Left ventricle myocardium inferior (tissue), 1 donor: Measurements from ENCODE around the gene RENBP. TPM values are rescaled to one million over a fixed set of nuclear protein-coding genes. Genes with fewer than 3 reads are reported as not detected.

Source experiments
- DNase-seq: peaks from one replicate; pipeline ENCODE4 v3.0.0-alpha.2; 2020
- H3K27ac ChIP-seq: fragments of 200-600 bp; replicated peaks from 2 replicates; pipeline ENCODE4 v1.8.0; 2021
- H3K27me3 ChIP-seq: fragments of 200-600 bp; 2 replicates; pipeline ENCODE4 v1.8.0; 2021; ENCODE audit warnings: low read depth
- H3K36me3 ChIP-seq: fragments of 200-600 bp; 2 replicates; pipeline ENCODE4 v1.8.0; 2021
- H3K4me1 ChIP-seq: fragments of 200-600 bp; 2 replicates; pipeline ENCODE4 v1.8.0; 2021
- H3K4me3 ChIP-seq: fragments of 200-600 bp; 2 replicates; pipeline ENCODE4 v1.8.0; 2021; ENCODE audit warnings: mild to moderate bottlenecking, moderate library complexity
- H3K9me3 ChIP-seq: fragments of 200-600 bp; replicated peaks from 2 replicates; pipeline ENCODE4 v1.8.0; 2021
- intact Hi-C: fragments of 100-400 bp; cut with micrococcal nuclease; formaldehyde crosslinking; loops from one replicate; pipeline ENCODE4 v1.11.0; 2022
- total RNA-seq: library from RNA; stranded (reverse); fragmentation: NEBNext Ultra II Directional; extraction: Animal tissue kit (Norgen Biotek cat#: 25700); gene quantifications from one replicate; pipeline ENCODE4 v1.2.1, GENCODE V29; 2021
- TF ChIP-seq, protein P1 (sequence below): fragments of 200-600 bp; IDR thresholded peaks from 2 replicates; pipeline ENCODE4 v1.8.0; 2021; ENCODE audit warnings: antibody characterized with exemption, mild to moderate bottlenecking, borderline replicate concordance
- donor health status: DM: no; HTN: yes; CAD: no; lungs with severe emphysema.

The RENBP gene
- total RNA-seq, 1 donor from 2014 or later, result 7.5 TPM

DNA sequence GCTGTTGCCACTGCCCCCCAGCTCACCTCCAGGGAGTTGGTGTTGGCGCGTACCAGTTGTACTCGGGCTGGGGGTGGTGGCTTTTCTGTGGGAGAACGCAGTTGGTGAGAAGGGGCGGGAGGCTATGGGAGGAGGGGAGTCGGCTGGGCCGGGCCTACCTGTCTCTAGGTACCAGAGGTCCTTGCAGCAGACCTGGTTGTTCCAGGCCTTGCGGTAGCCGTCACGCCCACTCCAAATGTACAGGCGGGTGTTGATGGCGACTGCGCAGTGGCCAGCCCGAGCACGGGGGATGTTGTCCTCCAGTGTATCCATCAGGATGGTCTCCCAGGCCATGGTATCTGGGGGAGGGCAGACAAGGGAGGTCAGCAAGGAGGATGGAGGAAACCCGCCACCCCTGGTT is 15.6 kb upstream of the RENBP start:
- Histone ChIP-seq H3K27ac (no peak overlapping the region), H3K36me3 (peaks cover 70% of the 10 kb centered on the region), H3K4me1 (peaks cover 7% of the 10 kb centered on the region), H3K27me3 (no peaks in the 10 kb centered on the region), H3K9me3 (no peaks in the 10 kb centered on the region), H3K4me3 (no peak overlapping the region)
- TF ChIP-seq, protein P1, sequence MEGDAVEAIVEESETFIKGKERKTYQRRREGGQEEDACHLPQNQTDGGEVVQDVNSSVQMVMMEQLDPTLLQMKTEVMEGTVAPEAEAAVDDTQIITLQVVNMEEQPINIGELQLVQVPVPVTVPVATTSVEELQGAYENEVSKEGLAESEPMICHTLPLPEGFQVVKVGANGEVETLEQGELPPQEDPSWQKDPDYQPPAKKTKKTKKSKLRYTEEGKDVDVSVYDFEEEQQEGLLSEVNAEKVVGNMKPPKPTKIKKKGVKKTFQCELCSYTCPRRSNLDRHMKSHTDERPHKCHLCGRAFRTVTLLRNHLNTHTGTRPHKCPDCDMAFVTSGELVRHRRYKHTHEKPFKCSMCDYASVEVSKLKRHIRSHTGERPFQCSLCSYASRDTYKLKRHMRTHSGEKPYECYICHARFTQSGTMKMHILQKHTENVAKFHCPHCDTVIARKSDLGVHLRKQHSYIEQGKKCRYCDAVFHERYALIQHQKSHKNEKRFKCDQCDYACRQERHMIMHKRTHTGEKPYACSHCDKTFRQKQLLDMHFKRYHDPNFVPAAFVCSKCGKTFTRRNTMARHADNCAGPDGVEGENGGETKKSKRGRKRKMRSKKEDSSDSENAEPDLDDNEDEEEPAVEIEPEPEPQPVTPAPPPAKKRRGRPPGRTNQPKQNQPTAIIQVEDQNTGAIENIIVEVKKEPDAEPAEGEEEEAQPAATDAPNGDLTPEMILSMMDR, result no peak
- DNase-seq, result no peak
- intact Hi-C loops, result no loop called here

DNA sequence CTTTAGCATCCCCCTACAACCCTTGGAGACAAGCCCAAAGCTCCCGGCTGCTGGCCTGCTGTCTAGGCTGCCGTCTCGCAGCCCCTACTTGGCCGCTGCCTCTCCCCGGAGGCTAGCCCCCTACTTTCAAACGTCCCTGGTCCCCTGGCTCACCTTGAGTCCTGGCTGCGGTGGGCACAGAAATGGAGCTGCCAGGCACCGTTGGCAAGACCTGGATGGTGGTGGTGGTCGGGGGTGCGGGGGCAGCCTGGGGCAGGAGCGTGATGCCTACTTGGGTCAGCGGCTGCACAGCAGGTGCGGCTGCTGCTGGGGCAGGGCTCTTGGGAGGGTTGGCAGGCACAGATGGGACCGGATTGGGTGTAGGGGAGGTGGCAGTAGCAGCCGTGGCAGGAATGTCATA is 15.2 kb upstream of the RENBP start:
- peaks cover 74% of the 10 kb centered on the region for H3K36me3 ChIP-seq
- intact Hi-C loops, result no loop called here
- peaks cover 3% of the 10 kb centered on the region for H3K4me1 ChIP-seq
- no peaks in the 10 kb centered on the region for H3K27me3 ChIP-seq
- TF ChIP-seq, protein P1, result no peak
- H3K27ac ChIP-seq, result no peak overlapping the region
- H3K4me3 ChIP-seq, result no peak overlapping the region
- no peak for DNase-seq
- no peaks in the 10 kb centered on the region for H3K9me3 ChIP-seq

DNA sequence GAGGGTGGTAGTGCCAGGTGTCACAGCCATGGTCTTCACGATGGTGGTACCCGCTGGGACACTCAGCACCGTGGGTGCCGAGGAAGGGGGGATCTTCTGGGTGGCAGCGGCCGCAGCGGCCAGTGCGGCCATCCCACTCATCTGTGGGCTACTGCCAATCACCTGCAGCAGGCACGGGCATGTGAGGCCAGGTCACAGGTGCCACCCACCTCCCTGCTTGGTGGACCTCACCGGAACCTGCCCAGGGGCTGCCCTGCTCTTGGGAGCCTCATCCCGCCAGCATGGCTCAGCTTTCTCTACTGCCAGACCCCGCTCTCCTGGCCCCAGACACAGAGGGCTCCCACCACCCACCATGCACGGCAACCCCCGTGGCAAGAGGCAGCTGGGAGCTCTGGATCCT is 14.2 kb upstream of the RENBP start:
- no peak overlapping the region for H3K4me3 ChIP-seq
- intact Hi-C loops, result no loop called here
- no peak for DNase-seq
- H3K27me3 ChIP-seq, result no peaks in the 10 kb centered on the region
- no peaks in the 10 kb centered on the region for H3K9me3 ChIP-seq
- TF ChIP-seq, protein P1, result no peak
- H3K4me1 ChIP-seq, result peaks cover 1% of the 10 kb centered on the region
- H3K36me3 ChIP-seq, result peaks cover 82% of the 10 kb centered on the region
- H3K27ac ChIP-seq, result no peak overlapping the region

GRCh38 chrX:153957224-153957623 is 12.8 kb upstream of the RENBP start:
- no peak overlapping the region for H3K27ac ChIP-seq
- H3K4me3 ChIP-seq, result no peak overlapping the region
- peaks cover 86% of the 10 kb centered on the region for H3K36me3 ChIP-seq
- H3K4me1 ChIP-seq, result peaks cover 9% of the 10 kb centered on the region
- H3K27me3 ChIP-seq, result no peaks in the 10 kb centered on the region
- DNase-seq, result no peak
- intact Hi-C loops, result no loop called here
- TF ChIP-seq, protein P1, result no peak
- no peaks in the 10 kb centered on the region for H3K9me3 ChIP-seq

- no peaks in the 10 kb centered on the region for H3K9me3 ChIP-seq
- intact Hi-C loops, result no loop called here
- H3K27me3 ChIP-seq, result no peaks in the 10 kb centered on the region
- H3K4me3 ChIP-seq, result no peak overlapping the region
- peaks cover 86% of the 10 kb centered on the region for H3K36me3 ChIP-seq
- no peak overlapping the region for H3K27ac ChIP-seq
- peaks cover 9% of the 10 kb centered on the region for H3K4me1 ChIP-seq
- no peak for DNase-seq
- TF ChIP-seq, protein P1, result no peak
Measured at GRCh38 chrX:153956044-153956907, 11.8 kb upstream of the RENBP start.
